ENCODE data around the gene ARHGAP6. TPM values are rescaled to one million over a fixed set of nuclear protein-coding genes. Genes with fewer than 3 reads are reported as not detected.

Gene ARHGAP6
- total RNA-seq, 1 experiment from 2014 or later, result 0.07 TPM

- Histone ChIP-seq H3K27ac (ENCODE audit: insufficient read length, low read depth, low read length) (no peak overlapping the region), H4K5ac (ENCODE audit: insufficient read length, low read depth, low read length) (no peak overlapping the region), H2BK12ac (ENCODE audit: insufficient read length, low read depth, low read length) (no peak overlapping the region), H3K14ac (ENCODE audit: insufficient read depth, low read length) (no peak overlapping the region), H3K4ac (ENCODE audit: low read depth, low read length) (no peak overlapping the region), H3K4me1 (ENCODE audit: insufficient read depth, low read length) (no peaks in the 10 kb centered on the region), H2BK120ac (ENCODE audit: low read depth, low read length, poor library complexity, severe bottlenecking) (no peak overlapping the region), H3K9ac (ENCODE audit: extremely low read depth, insufficient read length, low read length) (no peak overlapping the region), H3K27me3 (ENCODE audit: insufficient read depth, low read length) (no peaks in the 10 kb centered on the region), H2BK15ac (ENCODE audit: low read depth, low read length) (no peak overlapping the region), H4K20me1 (ENCODE audit: control insufficient read depth, insufficient read depth, insufficient read length) (no peaks in the 10 kb centered on the region), H2BK20ac (ENCODE audit: low read depth, low read length, poor library complexity, severe bottlenecking) (no peak overlapping the region), H3K23ac (ENCODE audit: insufficient read length, low read depth, low read length) (no peak overlapping the region), H3K23me2 (ENCODE audit: insufficient read length, low read depth, low read length, poor library complexity, severe bottlenecking) (no peaks in the 10 kb centered on the region), H2AK5ac (ENCODE audit: insufficient read length, low read length) (no peak overlapping the region), H3K56ac (ENCODE audit: insufficient read length, low read depth, low read length) (no peak overlapping the region), H2AFZ (ENCODE audit: low read length) (no peak overlapping the region), H3K79me1 (ENCODE audit: insufficient read depth, low read depth, low read length, poor library complexity, severe bottlenecking) (no peaks in the 10 kb centered on the region), H3K18ac (ENCODE audit: insufficient read length, low read depth, low read length) (no peak overlapping the region), H3K9me3 (ENCODE audit: control insufficient read depth, low read depth, low read length) (no peaks in the 10 kb centered on the region), H2BK5ac (ENCODE audit: insufficient read length, low read length) (no peak overlapping the region), H4K91ac (ENCODE audit: insufficient read length, low read depth, low read length) (no peak overlapping the region), H3K79me2 (ENCODE audit: insufficient read depth, low read length) (no peaks in the 10 kb centered on the region), H4K8ac (replicated peaks; ENCODE audit: insufficient read length, low read depth, low read length) (no peak overlapping the region), H3T11ph (ENCODE audit: low read length) (no peak overlapping the region), H3K4me2 (ENCODE audit: insufficient read depth, insufficient read length, low read length) (no peak overlapping the region)
- no peaks in the 10 kb centered on the region; the same call in none of the 2 replicates for H3K27me3 Mint-ChIP-seq (ENCODE audit: low read depth)
- TF ChIP-seq CTCF (conservative IDR thresholded peaks at IDR 0.05), result no peak
- no CpG with 5 or more reads among the region's 3 CpGs for WGBS (ENCODE audit: extremely low coverage, insufficient read length, low lambda C conversion rate)
- DNase-seq, result no peak
- no peak overlapping the region for H3K27ac Mint-ChIP-seq
- H3K36me3 Mint-ChIP-seq (ENCODE audit: insufficient read depth in 1 of 3, low read depth in 3 of 3), result no peaks in the 10 kb centered on the region; a peak in 1 of 7 replicates
- no peak overlapping the region for H3K4me3 Mint-ChIP-seq
- H3K4me1 Mint-ChIP-seq, result no peaks in the 10 kb centered on the region
- H3K9me3 Mint-ChIP-seq, result peaks cover 53 to 65% of the 10 kb centered on the region in 2 experiments
Measured at GRCh38 chrX:11265352-11265751, 400.4 kb downstream of the ARHGAP6 start.

All from H9 (cell line).